Mucosa of descending colon (tissue), 3 donors: ENCODE data around the gene OR10Z1. TPM values are rescaled to one million over a fixed set of nuclear protein-coding genes. Genes with fewer than 3 reads are reported as not detected.
A peak's percentile ranks its signal among the peaks of the same experiment; 100 is the strongest.

Source experiments
- ATAC-seq: fragments of 200-7000 bp; cut with Tn5 transposase; one replicate; pipeline ENCODE4 v1.9.1; 2020; ENCODE audit warnings: mild to moderate bottlenecking, moderate library complexity
- DNase-seq, 3 donors: peaks; one replicate each; pipeline ENCODE4 v3.0.0-alpha.2; 2020
- H3K36me3 ChIP-seq: fragments of 200-600 bp; one replicate; pipeline ENCODE4 v1.8.0; 2021; ENCODE audit warnings: low read depth, mild to moderate bottlenecking
- H3K4me1 ChIP-seq: fragments of 200-600 bp; one replicate; pipeline ENCODE4 v1.8.0; 2021; ENCODE audit warnings: low read depth, mild to moderate bottlenecking
- H3K4me3 ChIP-seq: fragments of 200-600 bp; one replicate; pipeline ENCODE4 v1.8.0; 2021; ENCODE audit warnings: mild to moderate bottlenecking
- H3K9me3 ChIP-seq: fragments of 200-600 bp; one replicate; pipeline ENCODE4 v1.8.0; 2021; ENCODE audit warnings: mild to moderate bottlenecking
- intact Hi-C, 2 donors: fragments of 100-400 bp; cut with DNase I in 1 of 2; cut with micrococcal nuclease in 1 of 2; formaldehyde crosslinking; loops; one replicate each; pipeline versions ENCODE4 v1.11.0 to v1.11.1; 2022; cut with DNase I, micrococcal nuclease
- total RNA-seq, 3 donors: library from RNA; stranded (reverse); fragmentation: NEBNext Ultra II Directional in 2 of 3; extraction: Animal tissue kit (Norgen Biotek cat#: 25700) in 2 of 3; gene quantifications; one replicate each; pipeline versions ENCODE4 v1.2.1 to v1.2.4, GENCODE V29; 2021 to 2023
- TF ChIP-seq, protein P1 (sequence below): fragments of 200-600 bp; IDR thresholded peaks from one replicate; pipeline ENCODE4 v1.8.0; 2022; ENCODE audit warnings: antibody characterized with exemption, mild to moderate bottlenecking
- donor health status: DM: no; HTN: no; CAD: no; lungs with moderate emphysema.
- donor health status: DM: no; HTN: no; CAD: no.
- donor health status: DM: no; HTN: yes; CAD: no.

OR10Z1 gene
- total RNA-seq, 3 donors from 2014 or later, result not detected

DNA sequence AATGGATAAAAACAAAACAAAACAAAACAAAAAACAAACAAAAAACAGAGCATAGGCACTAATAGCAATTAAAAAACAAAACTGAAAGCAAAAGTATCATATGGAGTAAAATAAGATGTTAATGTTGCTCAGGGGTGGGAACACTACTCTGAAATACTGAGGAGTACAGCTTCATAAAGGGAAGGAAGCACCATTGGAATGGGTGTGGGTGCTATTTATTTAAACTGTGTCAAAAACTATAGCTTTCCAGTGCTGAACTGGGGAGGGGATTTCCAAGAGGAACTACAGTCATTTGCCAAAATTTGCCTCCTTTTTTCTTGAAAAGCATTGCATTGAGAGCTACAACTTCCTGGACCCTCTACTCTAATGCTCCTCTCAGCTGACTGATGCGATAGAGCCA lies 41.4 kb downstream of the OR10Z1 start:
- ATAC-seq (no peak), DNase-seq (no peak)
- H3K4me1 ChIP-seq, result no peaks in the 10 kb centered on the region
- TF ChIP-seq, protein P1, sequence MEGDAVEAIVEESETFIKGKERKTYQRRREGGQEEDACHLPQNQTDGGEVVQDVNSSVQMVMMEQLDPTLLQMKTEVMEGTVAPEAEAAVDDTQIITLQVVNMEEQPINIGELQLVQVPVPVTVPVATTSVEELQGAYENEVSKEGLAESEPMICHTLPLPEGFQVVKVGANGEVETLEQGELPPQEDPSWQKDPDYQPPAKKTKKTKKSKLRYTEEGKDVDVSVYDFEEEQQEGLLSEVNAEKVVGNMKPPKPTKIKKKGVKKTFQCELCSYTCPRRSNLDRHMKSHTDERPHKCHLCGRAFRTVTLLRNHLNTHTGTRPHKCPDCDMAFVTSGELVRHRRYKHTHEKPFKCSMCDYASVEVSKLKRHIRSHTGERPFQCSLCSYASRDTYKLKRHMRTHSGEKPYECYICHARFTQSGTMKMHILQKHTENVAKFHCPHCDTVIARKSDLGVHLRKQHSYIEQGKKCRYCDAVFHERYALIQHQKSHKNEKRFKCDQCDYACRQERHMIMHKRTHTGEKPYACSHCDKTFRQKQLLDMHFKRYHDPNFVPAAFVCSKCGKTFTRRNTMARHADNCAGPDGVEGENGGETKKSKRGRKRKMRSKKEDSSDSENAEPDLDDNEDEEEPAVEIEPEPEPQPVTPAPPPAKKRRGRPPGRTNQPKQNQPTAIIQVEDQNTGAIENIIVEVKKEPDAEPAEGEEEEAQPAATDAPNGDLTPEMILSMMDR, result no peak
- no peaks in the 10 kb centered on the region for H3K9me3 ChIP-seq
- no peak overlapping the region for H3K4me3 ChIP-seq
- intact Hi-C loops, result no loop called here
- no peaks in the 10 kb centered on the region for H3K36me3 ChIP-seq

DNA sequence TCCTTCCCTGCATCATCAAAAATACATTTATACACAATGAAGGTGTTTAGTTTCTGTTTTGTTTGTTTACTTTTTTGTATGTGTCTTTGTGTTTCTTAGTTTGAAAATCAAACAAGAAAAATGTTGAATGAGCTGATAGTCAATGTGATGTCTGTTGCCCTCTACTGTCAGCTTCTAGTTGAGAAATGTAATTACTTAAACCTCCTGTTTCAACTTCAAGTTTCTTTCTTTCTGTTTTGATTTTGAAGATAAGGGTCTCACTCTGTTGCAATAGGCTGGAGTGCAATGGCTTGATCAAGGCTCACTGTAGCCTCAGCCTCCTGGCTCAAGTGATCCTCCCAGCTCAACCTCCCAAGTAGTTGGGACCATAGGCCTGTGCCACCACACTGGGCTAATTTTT lies 44.0 kb downstream of the OR10Z1 start:
- Histone ChIP-seq H3K36me3 (no peaks in the 10 kb centered on the region), H3K4me3 (no peak overlapping the region), H3K9me3 (no peaks in the 10 kb centered on the region), H3K4me1 (no peaks in the 10 kb centered on the region)
- intact Hi-C loops, result no loop called here
- DNase-seq, result no peak
- TF ChIP-seq, protein P1, result no peak
- ATAC-seq, result no peak

DNA sequence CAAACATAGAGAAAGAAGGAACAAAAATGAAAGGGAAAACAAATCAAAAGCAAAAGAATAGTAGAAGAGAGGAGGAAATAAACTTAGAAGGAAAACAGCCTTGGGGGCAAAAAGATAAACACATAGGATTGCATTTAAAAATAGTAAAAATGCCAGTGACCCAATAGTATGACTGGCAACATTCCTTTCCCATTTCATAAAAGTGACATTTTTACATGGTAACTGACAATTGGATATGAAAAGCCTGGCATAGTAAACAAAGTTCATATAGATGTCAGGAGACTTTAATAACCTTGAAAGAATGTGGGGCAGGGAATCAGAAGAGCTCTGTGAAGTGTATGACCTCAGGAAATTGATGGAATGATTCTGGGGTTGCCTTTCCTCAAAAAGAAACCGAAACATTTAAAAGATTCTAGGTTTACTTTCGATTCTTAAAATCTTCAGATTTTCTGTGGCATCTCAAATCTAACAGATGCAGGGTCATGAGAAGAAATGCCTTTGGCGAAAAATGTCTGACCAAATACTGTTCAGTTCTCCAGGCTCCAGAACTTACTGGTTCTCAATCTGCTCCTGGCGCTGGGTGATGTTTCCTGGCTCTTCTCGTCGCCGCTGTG lies 47.8 kb downstream of the OR10Z1 start:
- Histone ChIP-seq H3K4me1 (no peaks in the 10 kb centered on the region), H3K9me3 (no peaks in the 10 kb centered on the region), H3K36me3 (no peaks in the 10 kb centered on the region), H3K4me3 (no peak overlapping the region)
- DNase-seq (no peak), ATAC-seq (no peak)
- intact Hi-C loops, result no loop called here
- TF ChIP-seq, protein P1, result no peak

DNA sequence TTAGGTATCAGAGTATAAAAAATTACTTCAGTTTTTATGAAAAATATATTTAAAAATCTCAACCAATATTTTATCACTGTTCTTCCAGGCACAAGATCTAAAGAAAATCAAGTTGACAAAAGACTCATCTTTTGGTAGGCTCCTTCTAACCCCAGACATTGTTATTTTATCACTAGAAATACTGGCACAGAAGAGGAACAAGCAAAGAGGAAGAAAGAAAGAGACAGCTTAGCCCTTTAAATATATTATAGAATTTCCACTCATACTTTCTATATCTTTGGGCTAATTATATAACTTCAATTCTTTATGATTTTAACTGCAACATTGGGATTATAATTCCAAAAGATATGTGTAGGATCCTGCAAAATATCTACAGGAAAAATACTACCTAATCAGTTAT lies 49.0 kb downstream of the OR10Z1 start:
- intact Hi-C loops, result no loop called here
- H3K36me3 ChIP-seq, result no peaks in the 10 kb centered on the region
- TF ChIP-seq, protein P1, result no peak

DNA sequence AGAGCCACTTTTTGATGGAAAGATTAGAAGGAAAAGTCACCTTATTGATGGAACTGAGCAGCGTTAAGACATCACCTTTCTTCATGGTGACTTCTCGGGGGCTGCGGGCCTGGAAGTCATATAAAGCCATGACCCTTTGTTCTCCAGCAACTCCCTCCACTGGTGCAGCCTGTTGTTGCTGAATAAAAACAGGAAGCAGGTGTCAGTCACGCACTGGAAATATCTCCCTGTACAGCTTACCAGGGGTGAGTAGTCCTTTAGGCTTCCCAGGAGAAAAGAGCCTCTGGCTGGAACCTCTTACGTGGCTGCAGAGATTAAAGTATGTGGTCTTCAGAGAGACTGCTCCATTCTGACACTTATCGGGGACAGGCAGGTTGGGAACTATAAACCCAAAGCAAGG lies 49.5 kb downstream of the OR10Z1 start:
- TF ChIP-seq, protein P1, result no peak
- no peaks in the 10 kb centered on the region for H3K4me1 ChIP-seq
- peak in 1 of 3 donors; percentile 5 for DNase-seq
- no peaks in the 10 kb centered on the region for H3K36me3 ChIP-seq
- no peak overlapping the region for H3K4me3 ChIP-seq
- ATAC-seq, result no peak
- H3K9me3 ChIP-seq, result no peaks in the 10 kb centered on the region
- intact Hi-C loops, result no loop called here

More for the DNA sequence above, 49.0 kb downstream of the OR10Z1 start:
- no peak for DNase-seq
- no peak for ATAC-seq
- Histone ChIP-seq H3K4me1 (no peaks in the 10 kb centered on the region), H3K9me3 (no peaks in the 10 kb centered on the region), H3K4me3 (no peak overlapping the region)

Other genes with a start within 250 kb of the OR10Z1 start
- not detected for gene OR10T2, start 205.8 kb upstream of the OR10Z1 start, total RNA-seq
- gene OR10K2, start 179.0 kb upstream of the OR10Z1 start, total RNA-seq, result not detected
- not detected for gene OR10K1, start 143.4 kb upstream of the OR10Z1 start, total RNA-seq
- gene OR10R2, start 133.0 kb upstream of the OR10Z1 start, total RNA-seq, result not detected
- not detected for gene OR6Y1, start 50.9 kb upstream of the OR10Z1 start, total RNA-seq
- gene OR6P1, start 34.7 kb upstream of the OR10Z1 start, total RNA-seq, result not detected
- not detected for gene OR10X1, start 25.4 kb upstream of the OR10Z1 start, total RNA-seq
- gene SPTA1, start 81.4 kb downstream of the OR10Z1 start, total RNA-seq, result under 1 TPM in 2 of 3 donors, not detected in 1; 0.24 to 0.41 TPM
- not detected for gene OR6K2, start 95.4 kb downstream of the OR10Z1 start, total RNA-seq
- gene OR6K3, start 115.5 kb downstream of the OR10Z1 start, total RNA-seq, result not detected
- not detected for gene OR6K6, start 149.5 kb downstream of the OR10Z1 start, total RNA-seq
- gene OR6N1, start 166.9 kb downstream of the OR10Z1 start, total RNA-seq, result not detected
- gene OR6N2, start 175.9 kb downstream of the OR10Z1 start, total RNA-seq, result not detected
- 1 to 10 TPM; 1.2 to 5.7 (median 3.8) TPM for gene MNDA, start 226.1 kb downstream of the OR10Z1 start, total RNA-seq